Nucleus accumbens (tissue), 56 donors: ENCODE measurements around the gene ZNF618.

Experiments
- DNase-seq, 56 donors: peaks; one replicate each; lab custom pipeline; 2025; lab: John Stamatoyannopoulos, UW

The ZNF618 gene

GRCh38 chr9:113998525-113999255 lies 122.6 kb downstream of the ZNF618 start:
- peak in 3 of 56 donors; percentile 11 to 32 (median 13) for DNase-seq

- DNase-seq: peak in 5 of 56 donors; percentile 10 to 35 (median 14)
These were observed 123.3 kb downstream of the ZNF618 start for GRCh38 chr9:113999256-114000062.

GRCh38 chr9:114000063-114000454 lies 124.0 kb downstream of the ZNF618 start:
- DNase-seq: no peak

GRCh38 chr9:114000671-114001409 lies 124.7 kb downstream of the ZNF618 start:
- DNase-seq: peak in 14 of 56 donors; percentile 15 to 71 (median 46)

GRCh38 chr9:114001410-114001685 lies 125.2 kb downstream of the ZNF618 start:
- no peak for DNase-seq

- DNase-seq: no peak
These were observed 125.7 kb downstream of the ZNF618 start for GRCh38 chr9:114001794-114002261.

- DNase-seq: no peak
These were observed 126.3 kb downstream of the ZNF618 start for GRCh38 chr9:114002271-114002985.

- no peak for DNase-seq
These were observed 126.9 kb downstream of the ZNF618 start for GRCh38 chr9:114002986-114003350.

GRCh38 chr9:114003351-114003750 lies 127.2 kb downstream of the ZNF618 start:
- DNase-seq: no peak

- no peak for DNase-seq
These were observed 127.6 kb downstream of the ZNF618 start for GRCh38 chr9:114003758-114004157.

GRCh38 chr9:114004221-114004716 lies 128.2 kb downstream of the ZNF618 start:
- DNase-seq: peak in 36 of 56 donors; percentile 14 to 69 (median 42)

GRCh38 chr9:114005371-114006154 lies 129.5 kb downstream of the ZNF618 start:
- no peak for DNase-seq

- DNase-seq: no peak
These were observed 130.0 kb downstream of the ZNF618 start for GRCh38 chr9:114006155-114006550.

- DNase-seq: no peak
These were observed 131.0 kb downstream of the ZNF618 start for GRCh38 chr9:114006931-114007691.

- DNase-seq: no peak
These were observed 132.0 kb downstream of the ZNF618 start for GRCh38 chr9:114007991-114008666.

GRCh38 chr9:114008667-114009410 lies 132.7 kb downstream of the ZNF618 start:
- no peak for DNase-seq

GRCh38 chr9:114011313-114011712 lies 135.2 kb downstream of the ZNF618 start:
- DNase-seq: no peak
